HG02852 (cell line): ENCODE measurements around the gene RAB13.
"Not testable (repeated sequence)": the region's sequence is repeated elsewhere in the genome, so short reads cannot be mapped to it uniquely, and the experiment has no call there.

Experiments used
- ATAC-seq: cut with Tn5 transposase; IDR thresholded peaks from one replicate; pipeline ENCODE4 v1.9.1; 2021; ENCODE audit warnings: mild to moderate bottlenecking, moderate library complexity; ENCODE audit not compliant: unreplicated experiment

The RAB13 gene

DNA sequence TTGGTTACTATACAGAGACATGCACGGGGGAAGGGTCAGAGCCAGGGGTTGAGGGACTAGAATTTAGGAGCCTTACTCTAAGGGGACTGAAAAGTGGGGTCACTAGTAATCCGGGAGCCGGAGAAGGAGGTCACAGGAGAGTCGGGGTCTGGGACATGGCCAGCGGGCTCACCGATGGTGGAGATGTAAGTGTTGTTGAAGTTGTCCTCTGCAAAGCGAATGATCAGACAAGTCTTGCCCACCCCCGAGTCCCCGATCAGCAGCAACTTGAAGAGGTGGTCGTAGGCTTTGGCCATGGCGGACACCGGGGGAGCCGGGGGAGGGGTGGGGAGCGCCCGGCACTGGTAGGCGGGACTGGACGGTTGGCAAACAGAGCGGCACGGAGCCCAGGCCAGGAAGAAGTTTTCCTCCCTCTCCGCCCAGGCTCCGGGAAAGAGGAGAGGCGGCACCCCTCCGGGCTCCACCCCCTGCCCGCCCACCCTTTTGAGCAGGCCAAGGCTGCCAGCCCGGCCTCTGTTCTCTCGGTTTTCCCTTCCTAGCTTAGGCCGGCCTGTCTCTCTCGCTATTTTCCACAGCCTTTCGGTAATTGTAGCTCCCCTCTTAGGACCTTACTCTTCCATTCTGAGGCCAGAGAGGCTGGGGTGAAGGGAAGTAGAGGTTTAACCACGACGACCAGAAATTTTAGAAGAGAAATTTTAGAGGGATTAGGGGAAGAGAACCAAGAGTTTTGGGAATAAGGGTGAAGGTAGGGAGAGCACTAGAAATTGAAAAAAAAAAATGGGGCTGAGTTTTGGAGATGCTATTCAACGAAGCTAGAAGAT is at the start of gene RAB13:
TSS of gene RAB13 (minus strand) at position 399 of the 821 bp plus-strand sequence. CDS start at position 296, 103 bp downstream.
- ATAC-seq: no peak

DNA sequence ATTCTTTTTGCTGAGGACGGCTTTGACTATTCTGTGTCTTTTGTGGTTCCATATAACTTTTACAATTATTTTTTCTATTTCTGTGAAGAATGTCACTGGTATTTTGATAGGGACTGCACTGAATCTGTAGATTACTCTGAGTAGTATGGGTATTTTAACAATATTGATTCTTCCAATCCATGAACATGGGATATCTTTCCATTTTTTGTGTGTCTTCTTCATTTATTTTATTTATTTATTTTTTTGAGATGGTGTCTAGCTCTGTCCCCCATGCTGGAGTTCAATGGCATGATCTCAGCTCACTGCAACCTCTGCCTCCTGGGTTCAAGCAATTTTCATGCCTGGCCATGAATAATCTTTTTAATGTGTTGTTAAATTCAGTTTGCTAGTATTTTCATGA is 47.6 kb upstream of the RAB13 start:
- not testable (repeated sequence) for ATAC-seq

DNA sequence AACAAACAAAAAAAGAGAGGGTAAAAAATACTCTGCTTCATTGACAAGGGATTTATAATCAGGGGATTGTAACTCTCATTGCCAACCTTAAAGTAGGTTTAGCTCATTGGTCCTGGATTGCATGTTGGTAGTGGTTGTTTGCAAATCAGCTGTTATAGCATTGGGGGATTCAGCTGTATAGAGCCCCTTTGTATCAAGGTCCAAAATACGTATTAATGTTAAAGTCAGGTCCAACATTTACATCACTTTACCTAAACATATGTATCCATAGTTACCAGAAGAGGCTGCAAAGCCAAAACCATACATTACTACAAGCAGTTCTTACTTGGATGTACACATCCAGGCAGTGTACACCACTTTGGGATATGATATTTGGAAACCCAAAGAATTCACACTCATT is 33.8 kb upstream of the RAB13 start:
- ATAC-seq: no peak

DNA sequence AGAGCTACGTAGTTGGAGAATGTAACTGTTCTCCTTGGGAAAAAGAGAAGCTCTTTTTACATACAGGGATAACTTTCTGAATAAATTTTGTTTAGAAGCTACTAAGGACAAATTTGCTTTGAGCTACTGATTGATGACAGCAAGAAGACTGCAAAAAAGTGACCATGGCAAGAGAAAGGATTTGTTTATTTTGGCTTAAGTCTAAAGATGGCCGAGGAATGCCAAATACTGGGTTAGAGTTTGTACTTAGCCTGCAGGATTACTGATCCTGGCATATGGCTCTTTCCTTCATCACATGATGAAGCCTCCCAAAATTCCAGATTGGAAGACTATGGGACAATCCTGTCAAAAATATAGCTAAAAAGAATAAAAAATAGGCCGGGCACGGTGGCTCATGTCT is 33.1 kb upstream of the RAB13 start:
- no peak for ATAC-seq

DNA sequence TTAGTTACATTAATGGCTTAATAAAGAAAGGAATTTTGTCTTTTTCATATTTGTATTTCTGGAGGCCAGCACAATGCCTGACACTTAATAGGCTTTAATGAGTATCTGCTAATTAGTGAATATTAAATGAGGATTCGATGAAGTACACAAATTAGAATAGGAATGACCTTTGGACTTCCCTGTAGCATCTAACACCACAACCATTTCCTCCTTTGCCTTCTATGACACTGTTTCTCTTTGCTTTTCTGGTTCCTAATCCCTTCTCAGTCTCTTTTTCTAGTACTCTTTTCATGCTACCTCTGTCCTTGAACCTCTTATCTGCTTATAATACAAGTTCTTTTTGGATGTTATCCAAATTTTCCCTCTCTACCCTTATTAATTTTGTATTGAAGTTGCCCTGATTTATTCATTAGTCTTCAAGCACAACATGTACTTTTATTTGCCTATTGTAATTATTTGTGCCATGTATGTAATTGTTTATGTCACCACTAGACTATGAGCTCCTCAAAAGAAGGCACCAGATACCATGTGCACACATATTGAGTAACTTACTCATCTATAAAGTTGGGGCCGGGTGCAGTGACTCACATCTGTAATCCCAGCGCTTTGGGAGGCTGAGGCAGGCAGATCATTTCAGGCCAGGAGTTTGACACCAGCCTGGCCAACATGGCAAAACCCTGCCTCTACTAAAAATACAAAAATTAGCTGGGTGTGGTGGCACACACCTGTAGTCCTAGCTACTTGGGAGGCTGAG is 28.2 kb upstream of the RAB13 start:
- no peak for ATAC-seq

DNA sequence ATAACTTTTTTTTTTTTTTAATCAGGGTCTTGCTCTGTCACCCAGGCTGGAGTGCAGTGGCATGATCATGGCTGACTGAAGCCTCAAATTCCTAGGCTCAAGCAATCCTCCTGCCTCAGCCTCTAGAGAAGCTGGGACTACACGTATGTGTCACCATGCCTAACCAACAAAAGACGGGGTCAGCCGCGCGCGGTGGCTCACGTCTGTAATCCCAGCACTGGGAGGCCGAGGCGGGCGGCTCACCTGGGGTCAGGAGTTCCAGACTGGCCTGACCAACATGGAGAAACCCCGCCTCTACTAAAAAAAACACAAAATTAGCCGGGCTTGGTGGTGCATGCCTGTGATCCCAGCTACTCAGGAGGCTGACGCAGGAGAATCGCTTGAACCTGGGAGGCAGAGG is 26.4 kb upstream of the RAB13 start:
- not testable (repeated sequence) for ATAC-seq

DNA sequence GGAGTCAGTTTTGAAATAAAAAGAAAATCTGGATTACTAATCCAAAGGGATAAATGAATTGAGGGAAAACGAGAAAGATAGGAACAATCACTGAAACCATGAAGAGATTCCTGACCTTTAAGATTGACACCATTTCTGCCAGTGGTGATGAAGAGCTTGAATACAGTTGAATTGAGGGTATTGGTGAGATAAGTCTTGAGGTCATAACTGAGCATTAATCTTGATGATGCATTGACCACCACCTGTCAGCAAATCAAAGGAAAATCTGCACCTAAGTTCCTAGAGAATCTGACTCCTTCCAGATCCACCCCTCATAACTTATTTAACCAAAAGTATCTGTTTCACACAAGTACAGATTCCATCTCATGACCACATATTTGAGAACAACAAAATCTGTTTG is 26.0 kb upstream of the RAB13 start:
- no peak for ATAC-seq

DNA sequence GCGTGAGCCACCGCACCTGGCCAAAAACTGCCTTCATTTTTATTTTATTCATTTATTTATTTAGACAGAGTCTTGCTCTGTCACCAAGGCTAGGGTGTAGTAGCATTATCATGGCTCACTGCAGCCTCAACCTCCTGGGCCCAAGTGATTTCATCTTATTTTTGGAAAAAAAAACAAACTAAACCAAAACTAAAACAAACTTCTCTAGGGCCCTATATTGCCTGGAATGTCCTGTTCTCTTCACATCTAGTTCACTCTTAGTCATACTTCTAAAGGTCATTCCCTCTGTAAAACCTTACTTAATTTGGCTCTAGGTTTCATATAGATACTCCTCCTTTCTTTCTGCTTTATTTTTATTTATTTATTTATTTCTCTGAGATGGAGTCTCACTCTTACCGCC is 20.0 kb upstream of the RAB13 start:
- ATAC-seq: no peak

DNA sequence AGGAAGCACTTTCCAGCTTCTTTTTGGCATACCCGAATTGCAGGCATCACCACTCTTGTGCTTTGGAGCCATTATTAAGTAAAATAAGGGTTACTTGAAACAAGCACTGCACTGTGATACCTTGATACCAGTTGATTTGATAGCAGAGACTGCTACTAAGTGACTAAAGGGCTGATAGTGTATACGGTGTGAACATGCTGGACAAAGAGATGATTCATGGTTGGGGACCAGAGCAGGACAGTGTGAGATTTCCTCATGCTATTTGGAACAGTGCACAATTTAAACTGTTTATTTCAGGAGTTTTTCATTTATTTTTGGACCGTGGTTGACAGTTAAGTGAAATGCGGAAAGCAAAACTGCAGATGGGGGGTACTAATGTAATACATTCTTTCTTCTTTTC is 14.3 kb upstream of the RAB13 start:
- ATAC-seq: no peak

DNA sequence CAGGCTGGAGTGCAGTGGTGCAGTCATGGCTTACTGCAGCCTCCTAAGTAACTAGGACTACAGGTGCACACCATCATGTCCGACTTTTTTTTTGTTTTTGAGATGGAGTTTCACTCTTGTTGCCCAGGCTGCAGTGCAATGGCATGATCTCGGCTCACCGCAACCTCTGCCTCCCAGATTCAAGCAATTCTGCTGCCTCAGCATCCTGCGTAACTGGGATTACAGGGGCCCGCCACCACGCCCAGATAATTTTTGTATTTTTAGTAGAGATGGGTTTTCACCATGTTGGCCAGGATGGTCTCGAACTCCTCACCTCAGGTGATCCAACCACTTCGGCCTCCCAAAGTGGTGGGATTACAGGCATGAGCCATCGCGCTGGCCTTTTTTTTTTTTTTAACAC is 10.7 kb upstream of the RAB13 start:
- ATAC-seq: not testable (repeated sequence)

DNA sequence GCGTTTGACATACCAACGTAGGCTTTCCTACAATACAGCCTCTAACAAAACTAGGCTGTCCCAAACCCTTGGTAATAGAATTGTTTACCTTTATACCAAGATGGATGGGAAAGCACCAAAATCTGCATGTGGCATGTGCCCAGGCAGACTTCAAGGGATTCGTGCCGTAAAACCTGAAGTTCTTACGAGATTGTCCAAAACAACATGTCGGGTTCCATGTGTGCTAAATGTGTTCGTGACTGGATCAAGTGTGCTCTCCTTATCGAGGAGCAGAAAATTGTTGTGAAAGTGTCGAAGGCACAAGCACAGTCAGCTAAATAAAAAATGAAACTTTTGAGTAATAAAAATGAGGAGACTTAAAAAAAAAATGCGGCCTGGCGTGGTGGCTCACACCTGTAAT is 9.5 kb upstream of the RAB13 start:
- no peak for ATAC-seq

DNA sequence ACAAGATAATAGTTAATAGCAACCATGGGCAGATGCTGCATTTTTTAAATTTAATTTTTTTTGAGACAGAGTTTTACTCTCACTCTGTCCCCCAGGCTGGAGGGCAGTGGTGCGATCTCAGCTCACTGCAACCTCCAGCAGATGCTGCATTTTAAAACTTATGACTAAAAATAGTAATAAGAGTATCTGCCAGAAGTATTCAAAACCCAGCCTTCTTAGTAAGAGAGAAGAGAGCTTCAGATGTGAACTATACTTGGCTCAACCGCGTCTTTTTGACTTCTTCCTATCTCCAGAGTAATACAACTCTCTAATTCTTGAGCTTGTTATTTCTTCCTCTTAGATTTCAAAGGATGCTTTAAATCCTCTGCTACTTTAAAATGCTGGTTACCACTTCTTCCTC is 9.1 kb upstream of the RAB13 start:
- ATAC-seq: no peak

DNA sequence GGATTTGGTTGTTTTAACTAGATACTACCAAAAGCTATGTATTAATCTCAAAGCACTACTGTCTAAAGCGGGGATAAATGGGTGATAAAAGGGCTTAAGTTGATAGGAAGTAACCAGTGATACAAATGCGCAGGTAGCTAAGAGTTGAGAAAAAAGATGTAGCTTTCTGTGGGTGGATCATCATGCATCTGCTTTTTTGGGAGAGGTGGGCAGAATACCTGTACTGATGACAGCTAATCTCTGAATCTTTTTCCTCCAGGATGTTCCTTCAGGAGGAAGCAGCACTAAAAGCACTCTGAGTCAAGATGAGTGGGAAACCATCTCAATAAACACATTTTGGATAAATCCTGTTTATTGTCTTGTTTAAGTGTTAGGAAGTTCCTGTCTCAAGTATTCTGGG is 5.7 kb upstream of the RAB13 start:
- no peak for ATAC-seq

DNA sequence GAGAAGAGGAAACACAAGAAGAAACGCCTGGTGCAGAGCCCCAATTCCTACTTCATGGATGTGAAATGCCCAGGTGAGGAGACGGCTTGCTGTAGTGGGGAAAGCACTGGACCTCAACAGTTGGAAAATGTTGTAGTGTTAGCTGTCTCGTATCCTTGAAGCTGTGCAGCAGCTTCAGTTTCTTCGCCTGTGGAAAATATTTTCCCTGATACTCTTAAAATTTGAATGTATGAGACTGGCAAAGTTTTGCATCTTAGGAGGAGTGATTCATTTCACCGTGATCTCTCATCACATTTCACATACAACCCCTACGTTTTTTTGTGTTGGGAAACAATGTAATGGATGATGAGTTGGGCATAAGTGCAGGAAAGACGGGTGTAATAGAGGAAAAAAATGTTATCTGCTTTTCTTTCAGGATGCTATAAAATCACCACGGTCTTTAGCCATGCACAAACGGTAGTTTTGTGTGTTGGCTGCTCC is 5.1 kb upstream of the RAB13 start:
- no peak for ATAC-seq

DNA sequence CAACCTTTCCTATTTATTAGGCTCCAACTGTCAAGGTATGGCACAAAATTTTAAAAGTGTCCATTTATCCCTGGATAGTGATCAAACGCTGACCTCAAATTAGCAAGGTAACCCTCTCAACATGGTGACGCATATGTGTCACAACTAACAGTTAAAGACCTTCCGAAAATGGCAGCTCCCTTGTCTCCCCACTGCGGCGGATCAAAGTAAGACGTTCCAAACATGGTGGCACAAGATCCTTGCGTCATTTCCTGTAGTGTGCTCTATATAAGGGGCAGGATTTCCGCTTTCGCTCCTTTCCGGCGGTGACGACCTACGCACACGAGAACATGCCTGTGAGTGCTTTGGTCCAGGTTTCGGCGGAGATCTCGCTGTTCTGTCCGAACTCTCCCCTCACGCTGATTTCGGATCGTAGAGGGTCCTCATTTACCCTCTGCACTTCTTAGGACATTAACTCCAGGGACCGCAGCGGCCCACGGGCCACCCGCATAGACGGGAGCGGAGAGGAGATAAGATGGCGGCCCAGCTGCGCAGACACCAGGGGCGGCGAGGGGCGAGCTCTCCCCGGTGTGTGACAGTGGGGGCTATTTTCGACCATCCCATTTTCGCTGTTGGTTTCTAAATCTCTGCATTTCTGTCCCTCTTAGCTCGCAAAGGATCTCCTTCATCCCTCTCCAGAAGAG is 4.5 kb upstream of the RAB13 start, which contains the start of gene RPS27:
TSS of gene RPS27 (plus strand) at position 295 of the 683 bp plus-strand sequence. CDS start at position 330, 35 bp downstream.
- peak; percentile 71 for ATAC-seq

DNA sequence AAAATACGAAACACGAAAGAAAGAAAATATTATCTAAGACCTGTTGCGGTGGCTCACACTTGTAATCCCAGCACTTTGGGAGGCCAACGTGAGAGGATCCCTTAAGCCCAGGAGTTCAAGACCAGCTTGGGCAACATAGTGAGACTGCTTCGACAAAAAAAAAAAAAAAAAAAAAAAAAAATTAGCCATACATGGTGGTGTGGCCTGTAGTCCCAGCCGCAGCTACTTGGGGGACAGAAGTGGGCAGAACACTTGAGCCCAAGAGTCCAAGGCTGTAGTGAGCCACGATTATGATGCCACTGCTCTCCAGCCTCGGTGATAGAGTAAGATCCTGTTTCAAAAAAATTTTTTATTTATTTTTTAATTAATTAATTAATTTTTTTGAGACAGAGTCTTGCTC is 1.5 kb upstream of the RAB13 start:
- ATAC-seq: no peak

DNA sequence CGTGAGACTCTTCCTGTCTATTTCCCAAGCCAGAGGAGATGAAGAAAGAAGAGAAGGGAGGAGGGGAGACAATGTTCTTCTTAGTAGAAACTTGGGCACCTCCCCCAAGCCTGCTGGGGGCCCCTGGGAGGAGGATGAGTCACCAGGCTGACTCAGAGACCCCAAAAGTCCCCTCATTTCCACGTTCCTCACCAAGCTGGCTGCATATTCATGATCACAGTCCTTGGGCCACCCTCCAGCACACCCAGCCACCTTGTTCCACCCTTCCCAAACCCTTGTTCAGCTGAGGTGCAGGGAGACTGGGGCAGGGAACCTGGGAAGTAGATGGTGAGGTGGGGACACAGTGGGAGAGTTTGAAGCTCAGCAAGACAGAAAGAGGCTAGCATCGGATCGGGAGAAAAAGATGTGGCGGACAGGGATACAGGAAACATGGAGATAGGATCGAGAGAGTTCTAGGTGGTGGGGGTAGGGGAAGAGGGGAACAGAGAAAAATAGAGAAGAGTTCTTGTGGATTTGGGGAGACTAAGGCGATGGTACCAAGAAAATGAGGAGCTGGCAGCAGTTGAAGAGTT is 712 bp downstream of the RAB13 start:
- ATAC-seq: no peak

DNA sequence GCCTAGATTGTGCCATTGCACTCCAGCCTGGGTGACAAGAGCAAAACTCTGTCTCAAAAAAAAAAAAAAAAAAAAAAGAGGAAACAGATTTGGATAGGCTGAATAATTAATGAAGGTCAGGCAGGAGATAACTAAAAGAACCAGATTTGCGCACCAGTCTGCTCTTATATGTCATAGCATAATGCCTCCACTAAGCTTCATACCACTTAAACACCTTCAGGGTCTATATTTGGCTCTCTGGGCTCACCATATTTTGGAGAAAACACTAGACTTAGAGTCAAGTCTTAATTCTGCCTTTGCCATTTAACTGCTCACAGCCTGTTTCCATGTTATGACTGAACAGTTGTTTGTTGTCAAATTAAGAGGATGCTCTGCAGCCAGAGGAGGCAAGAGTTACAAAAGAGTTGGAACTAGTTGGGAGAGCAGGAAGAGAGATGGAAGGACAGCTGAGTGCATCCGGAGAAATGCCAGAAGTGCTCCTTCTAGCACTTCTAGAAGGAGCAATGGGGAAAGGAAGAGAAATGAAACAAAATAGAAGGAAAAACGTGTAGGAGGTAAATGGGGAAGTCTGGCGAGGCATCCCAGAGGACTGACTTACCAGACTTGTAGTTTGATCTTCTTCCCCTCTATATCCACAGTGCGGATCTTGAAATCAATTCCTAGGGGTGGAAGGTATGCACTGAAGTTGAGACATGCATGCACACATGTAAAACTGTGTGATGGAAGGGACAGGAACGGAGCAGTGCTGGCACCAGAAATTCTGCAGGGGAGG is 1.8 kb downstream of the RAB13 start:
- no peak for ATAC-seq

DNA sequence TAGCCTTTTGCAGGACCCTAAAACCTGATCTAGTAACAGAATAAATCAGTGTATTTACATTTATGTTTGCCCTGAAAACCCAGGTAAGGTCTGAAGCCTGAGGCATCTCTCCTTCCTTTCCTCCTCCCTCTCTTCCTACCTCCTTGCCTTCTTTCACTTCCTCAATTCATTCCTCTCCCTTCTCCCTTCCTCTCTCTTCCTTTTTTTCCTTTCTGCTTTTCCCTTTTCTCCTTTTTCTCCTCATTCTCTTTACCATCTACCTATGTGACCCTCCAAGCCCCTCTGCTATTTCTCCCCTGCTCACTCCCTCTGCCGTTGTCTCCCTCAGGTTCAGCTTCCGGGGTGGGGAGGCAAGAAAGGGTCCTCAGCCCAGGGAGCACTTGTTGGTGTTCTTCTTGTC is 4.4 kb downstream of the RAB13 start:
- ATAC-seq: not testable (repeated sequence)

DNA sequence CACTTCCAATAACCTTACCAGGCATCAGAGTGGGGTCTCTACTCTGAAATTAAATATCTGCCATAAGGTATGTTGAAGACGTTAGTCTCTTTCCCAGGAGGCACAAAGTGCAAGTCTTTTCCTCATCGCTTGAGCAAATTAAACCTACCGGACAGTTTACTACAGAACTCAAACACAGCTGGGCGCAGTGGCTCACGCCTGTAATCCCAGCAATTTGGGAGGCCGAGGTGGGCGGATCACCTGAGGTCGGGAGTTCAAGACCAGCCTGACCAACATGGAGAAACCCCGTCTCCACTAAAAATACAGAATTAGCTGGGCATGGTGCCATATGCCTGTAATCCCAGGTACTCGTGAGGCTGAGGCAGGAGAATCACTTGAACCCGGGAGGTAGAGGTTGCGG is 7.0 kb downstream of the RAB13 start:
- not testable (repeated sequence) for ATAC-seq
